H1 (cell line): ENCODE measurements around the gene CALM1. TPM values are rescaled to one million over a fixed set of nuclear protein-coding genes. Genes with fewer than 3 reads are reported as not detected.

Experiments used
- CHD7 ChIP-seq: fragments of 300-600 bp; sonication (generic); IDR thresholded peaks from 2 replicates; pipeline ENCODE4 v1.7.1; 2012; ENCODE audit warnings: low read length, moderate library complexity, mild to moderate bottlenecking, inconsistent platforms; ENCODE audit not compliant: insufficient replicate concordance
- CTCF ChIP-seq, 3 experiments: IDR thresholded peaks; 1 replicate in 2 of 3; 2 replicates in 1 of 3; pipeline versions ENCODE4 v1.5.1 to v1.6.1; 2011; ENCODE audit warnings: low read length in 3 of 3, mild to moderate bottlenecking in 3 of 3, inconsistent platforms in 2 of 3, low read depth in 1 of 3, moderate library complexity in 1 of 3; ENCODE audit not compliant: insufficient read depth in 1 of 3; ENCODE audit errors: control extremely low read depth in 1 of 3
- GTF2F1 ChIP-seq: IDR thresholded peaks from 2 replicates; pipeline ENCODE4 v1.6.1; 2012; ENCODE audit warnings: low read depth, low read length, improper control_type of control experiment, borderline replicate concordance
- KDM4A ChIP-seq: IDR thresholded peaks from one replicate; pipeline ENCODE4 v1.7.1; 2012; ENCODE audit warnings: low read depth, mild to moderate bottlenecking, moderate library complexity, low read length, inconsistent platforms; ENCODE audit not compliant: severe bottlenecking
- RAD21 ChIP-seq, 2 experiments: IDR thresholded peaks in 1 of 2; conservative IDR thresholded peaks in 1 of 2; 2 replicates each; pipeline ENCODE4 v1.6.1; 2011; ENCODE audit warnings: low read depth in 2 of 2, low read length in 2 of 2, improper control_type of control experiment in 1 of 2, inconsistent platforms in 1 of 2, mild to moderate bottlenecking in 1 of 2, moderate library complexity in 1 of 2
- polyA plus RNA-seq, 7 experiments: library from polyadenylated mRNA; depleted of rRNA in 3 of 7; stranded (reverse) in 5 of 7; unstranded in 2 of 7; fragments of >200 nt in 5 of 7; fragments of 200-250 nt in 2 of 7; gene quantifications; 1 replicate in 5 of 7; 2 replicates in 1 of 7; 4 replicates in 1 of 7; pipeline versions ENCODE4 v1.2.1 to v1.2.3, GENCODE V29; 2011 to 2013; ENCODE audit warnings: missing spikeins in 2 of 7, mixed read lengths in 2 of 7
- total RNA-seq: library from RNA; stranded (reverse); fragmentation: NEBNext Ultra II Directional; extraction: Animal tissue kit (Norgen Biotek cat#: 25700); gene quantifications from 2 replicates; pipeline ENCODE4 v1.2.1, GENCODE V29; 2021

CALM1 gene
- total and polyA plus RNA-seq, 2 of the 8 experiments (the other 6 are each of a cell fraction or from before 2014, with no cell fraction given) = 285 to 422 TPM

- TF ChIP-seq CHD7 = no peak
- no peak for TF ChIP-seq GTF2F1
- no peak for TF ChIP-seq RAD21 (IDR thresholded peaks at IDR 0.05 in 1 of 2, conservative IDR thresholded peaks at IDR 0.05 in 1 of 2; ENCODE audit: low read depth in 2 of 2, low read length in 2 of 2)
- no peak for TF ChIP-seq KDM4A
- no peak for TF ChIP-seq CTCF (IDR thresholded peaks at IDR 0.05; ENCODE audit: control extremely low read depth in 1 of 3, insufficient read depth in 1 of 3, low read depth in 1 of 3, low read length in 3 of 3)
Measured at GRCh38 chr14:90429754-90430153, 32.9 kb downstream of the CALM1 start (continued).
